KOPT-K1 (cell line): ENCODE measurements around the gene PDE6D.
"Not testable (repeated sequence)": the region's sequence is repeated elsewhere in the genome, so short reads cannot be mapped to it uniquely, and the experiment has no call there.

ENCODE experiments used
- H3K27ac ChIP-seq: fragments of 200-600 bp; sonication (generic); 2 replicates; pipeline ENCODE4 v1.5.1; 2016; ENCODE audit warnings: antibody characterized with exemption, mild to moderate bottlenecking, low read depth, low read length; ENCODE audit not compliant: poor library complexity, severe bottlenecking
- H3K36me3 ChIP-seq: fragments of 200-600 bp; sonication (generic); 2 replicates; pipeline ENCODE4 v1.5.1; 2017; ENCODE audit warnings: antibody characterized with exemption, mild to moderate bottlenecking, low read length, moderate library complexity; ENCODE audit not compliant: insufficient read depth
- H3K9me3 ChIP-seq: fragments of 200-600 bp; sonication (generic); 2 replicates; pipeline ENCODE4 v1.5.1; 2017; ENCODE audit warnings: antibody characterized with exemption, low read length, mild to moderate bottlenecking; ENCODE audit not compliant: insufficient read depth, poor library complexity, severe bottlenecking

PDE6D gene

DNA sequence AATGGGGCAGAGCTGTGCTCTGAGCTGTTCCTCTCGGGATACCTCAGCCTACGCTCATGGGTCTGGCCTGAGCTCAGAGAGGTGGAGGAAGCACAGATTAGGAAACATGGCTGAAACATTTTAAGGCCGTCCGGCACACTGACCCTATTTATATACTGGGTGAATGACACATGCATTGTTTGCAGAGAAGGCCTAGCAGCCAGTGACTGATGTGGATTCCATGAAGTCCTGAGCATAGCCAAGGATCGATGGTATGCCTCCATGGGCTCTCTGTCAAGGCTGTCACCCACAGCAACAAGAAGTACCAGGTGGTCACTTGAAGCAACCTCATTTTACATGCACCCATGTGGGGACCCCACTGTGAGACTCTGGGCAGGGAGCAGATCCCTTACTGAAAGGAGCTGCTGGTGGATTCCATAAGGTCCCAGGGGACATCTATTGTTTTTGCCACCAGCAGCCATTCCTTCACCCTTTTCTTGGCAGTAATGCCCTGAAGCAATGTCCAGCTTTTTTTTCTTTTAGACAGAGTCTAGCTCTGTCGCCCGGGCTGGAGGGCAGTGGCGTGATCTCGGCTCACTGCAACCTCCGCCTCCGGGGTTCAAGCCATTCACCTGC lies 64.3 kb downstream of the PDE6D start:
- no peak overlapping the region for H3K27ac ChIP-seq
- no peaks in the 10 kb centered on the region for H3K9me3 ChIP-seq
- H3K36me3 ChIP-seq, result peaks cover 33% of the 10 kb centered on the region

DNA sequence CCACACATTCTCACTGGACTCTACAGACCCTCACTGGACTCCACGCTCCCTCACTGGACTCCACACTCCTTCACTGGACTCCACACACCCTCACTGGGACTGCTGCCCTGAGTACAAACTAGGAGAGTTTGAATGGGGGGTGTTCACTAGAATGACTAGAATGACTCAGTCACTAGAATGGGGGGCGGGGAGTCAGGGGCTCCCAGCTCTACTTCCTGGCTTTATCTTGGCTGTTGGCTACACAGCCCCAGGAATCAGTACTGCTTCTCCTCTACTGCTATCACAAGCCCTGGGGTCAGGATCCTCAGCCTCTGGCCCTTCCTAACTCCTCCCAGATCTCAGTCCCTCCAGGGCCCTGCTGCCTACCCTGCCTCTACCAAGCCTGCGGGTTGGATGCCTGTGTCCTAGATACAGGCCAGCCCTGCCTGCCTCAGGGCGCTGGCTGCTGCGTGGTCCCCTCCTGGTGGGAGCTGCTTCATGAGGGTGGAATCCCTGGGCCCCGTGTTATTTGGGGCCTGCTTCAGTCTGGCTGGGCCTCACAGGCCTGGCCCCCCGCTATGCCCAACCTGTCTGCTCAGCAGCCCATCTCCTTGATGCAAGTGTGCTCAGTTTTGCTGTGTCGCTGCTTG lies 65.0 kb downstream of the PDE6D start:
- H3K36me3 ChIP-seq, result peaks cover 40% of the 10 kb centered on the region
- H3K9me3 ChIP-seq, result no peaks in the 10 kb centered on the region
- no peak overlapping the region for H3K27ac ChIP-seq

DNA sequence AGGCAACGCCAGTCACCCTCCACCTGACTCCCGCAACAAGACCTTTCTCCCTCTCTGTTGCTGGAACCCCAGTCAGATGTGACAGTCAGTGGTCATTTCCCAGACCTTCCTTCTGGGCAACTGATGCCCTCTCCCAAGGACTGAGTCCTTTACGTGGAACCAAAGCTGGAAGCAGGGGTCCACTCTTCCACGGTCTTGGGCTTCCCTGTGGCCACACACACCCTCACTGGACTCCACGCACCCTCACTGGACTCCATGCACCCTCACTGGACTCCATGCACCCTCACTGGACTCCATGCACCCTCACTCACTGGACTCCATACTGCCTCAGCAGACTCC lies 65.6 kb downstream of the PDE6D start:
- H3K9me3 ChIP-seq, result no peaks in the 10 kb centered on the region
- no peak overlapping the region for H3K27ac ChIP-seq
- H3K36me3 ChIP-seq, result peaks cover 47% of the 10 kb centered on the region

DNA sequence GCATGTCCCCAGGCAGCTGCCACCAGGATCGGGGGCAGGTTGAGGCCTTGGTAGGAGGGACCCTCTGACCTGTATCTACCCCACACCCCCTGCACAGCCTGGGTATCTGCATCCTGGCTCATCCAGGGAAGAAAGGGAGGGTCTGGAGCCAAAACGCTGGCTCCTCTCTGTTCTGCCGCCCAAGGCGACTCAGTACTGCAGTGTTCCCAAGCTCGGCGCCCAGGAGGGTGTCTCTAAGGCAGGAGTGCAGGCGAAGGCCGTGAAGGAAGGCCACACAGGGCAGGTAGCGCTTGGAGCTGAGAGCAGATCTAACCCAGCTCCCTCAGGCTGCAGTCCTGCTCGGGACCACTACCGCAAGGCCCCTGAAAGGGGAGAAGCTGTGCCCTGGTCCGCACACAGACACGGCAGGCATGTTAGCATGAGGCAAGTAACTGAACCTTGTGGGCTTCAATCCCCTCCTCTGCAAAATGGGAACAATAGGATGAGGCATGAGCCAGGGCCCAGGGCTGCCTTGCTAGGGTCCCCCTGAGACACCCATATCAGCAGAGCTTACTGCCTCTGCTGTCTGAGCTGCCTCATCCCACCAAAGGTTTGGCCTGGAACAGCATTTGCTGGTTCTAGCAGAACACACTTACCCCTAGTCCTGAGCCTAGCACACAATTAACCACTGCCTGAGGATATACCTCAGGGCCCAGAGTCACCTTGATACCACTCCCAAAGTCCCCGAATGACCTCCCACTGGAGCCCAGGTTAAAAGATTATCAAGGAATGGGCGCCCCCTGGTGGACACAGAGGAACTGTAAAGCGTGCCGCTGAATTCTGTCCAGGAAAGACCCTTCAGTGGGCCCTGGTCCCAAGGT lies 66.2 kb downstream of the PDE6D start:
- H3K9me3 ChIP-seq, result no peaks in the 10 kb centered on the region
- H3K36me3 ChIP-seq, result peaks cover 50% of the 10 kb centered on the region
- peak overlapping the region; percentile 36 for H3K27ac ChIP-seq

DNA sequence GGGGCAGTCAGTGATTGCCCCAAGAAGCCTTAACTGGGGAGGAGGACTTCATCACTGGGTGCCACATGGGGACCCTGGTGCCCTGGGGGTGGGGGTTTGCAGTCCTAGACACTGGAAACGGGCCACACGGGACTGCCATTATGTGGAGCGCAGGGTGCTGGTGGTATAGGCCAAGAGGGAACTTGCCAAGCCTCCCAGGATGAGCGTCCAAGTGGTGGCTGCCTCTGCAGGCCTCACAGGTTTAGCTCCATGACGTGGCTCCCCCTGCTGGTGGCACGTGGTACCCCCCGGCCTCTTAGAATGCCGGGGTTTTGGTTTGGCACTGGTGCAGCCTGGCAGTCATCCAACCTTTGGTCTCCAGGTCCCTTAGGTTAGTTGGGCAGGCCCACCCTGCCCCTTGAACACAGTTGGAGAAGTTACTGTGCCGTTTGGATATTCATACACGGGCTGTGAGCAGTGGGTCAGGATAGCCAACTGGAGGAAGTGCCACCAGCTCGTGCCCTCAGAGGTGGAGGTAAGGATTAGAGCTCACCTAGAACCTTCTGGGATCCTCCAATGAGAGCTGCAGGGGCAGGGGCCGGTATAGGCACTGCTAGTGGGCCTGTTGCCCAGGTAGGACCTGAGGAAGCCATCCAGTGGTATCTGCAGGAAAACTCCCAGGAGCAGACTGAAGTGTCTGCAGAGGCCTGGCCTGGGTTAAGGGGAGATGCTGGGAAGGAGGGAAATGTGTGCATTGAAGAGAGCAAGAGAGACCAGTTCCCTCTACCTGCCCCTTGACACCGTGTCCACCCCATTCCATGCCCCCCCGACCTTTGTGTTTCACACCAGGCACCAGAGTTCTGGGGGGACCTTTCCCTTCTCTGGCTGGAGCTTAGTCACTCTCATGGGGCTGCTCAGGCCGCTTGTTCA lies 67.1 kb downstream of the PDE6D start:
- Histone ChIP-seq H3K36me3 (peaks cover 59% of the 10 kb centered on the region), H3K9me3 (no peaks in the 10 kb centered on the region), H3K27ac (peak overlapping the region; percentile 36)

DNA sequence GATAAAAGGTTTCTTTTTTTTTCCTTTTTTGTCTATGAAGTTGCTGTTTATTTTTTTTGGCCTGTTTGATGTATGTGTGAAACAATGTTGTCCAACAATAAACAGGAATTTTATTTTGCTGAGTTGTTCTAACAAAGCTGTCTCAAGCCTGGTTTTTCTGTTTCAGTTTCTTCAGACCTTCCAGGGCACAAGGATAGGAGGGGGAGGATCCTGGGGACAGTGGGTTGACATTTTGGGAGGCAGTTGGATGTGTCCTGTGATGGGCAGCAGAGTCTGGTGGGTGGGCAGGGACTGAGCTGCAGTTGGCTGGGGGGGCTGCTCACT lies 67.7 kb downstream of the PDE6D start:
- H3K36me3 ChIP-seq, result peaks cover 63% of the 10 kb centered on the region
- H3K27ac ChIP-seq, result peak overlapping the region; percentile 36
- H3K9me3 ChIP-seq, result not testable (repeated sequence)

DNA sequence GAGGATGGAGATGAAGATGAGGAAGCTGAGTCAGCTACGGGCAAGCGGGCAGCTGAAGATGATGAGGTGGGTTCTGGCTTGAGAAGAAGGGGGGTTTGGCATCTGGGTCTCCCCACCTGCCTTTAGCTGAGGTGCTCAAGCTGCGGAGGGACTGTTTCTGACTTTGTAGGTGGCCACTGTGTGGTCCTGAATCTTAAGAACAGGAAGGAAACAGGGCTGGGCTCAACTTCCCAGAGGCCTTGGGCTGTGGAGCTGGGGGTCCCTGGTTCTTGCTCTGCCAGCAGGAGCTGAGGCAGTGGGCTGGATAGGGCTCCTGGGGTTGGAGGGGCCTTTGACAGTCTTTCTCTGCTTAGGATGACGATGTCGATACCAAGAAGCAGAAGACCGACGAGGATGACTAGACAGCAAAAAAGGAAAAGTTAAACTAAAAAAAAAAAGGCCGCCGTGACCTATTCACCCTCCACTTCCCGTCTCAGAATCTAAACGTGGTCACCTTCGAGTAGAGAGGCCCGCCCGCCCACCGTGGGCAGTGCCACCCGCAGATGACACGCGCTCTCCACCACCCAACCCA lies 68.5 kb downstream of the PDE6D start:
- H3K9me3 ChIP-seq, result not testable (repeated sequence)
- Histone ChIP-seq H3K36me3 (peaks cover 63% of the 10 kb centered on the region), H3K27ac (peak overlapping the region; percentile 98)

DNA sequence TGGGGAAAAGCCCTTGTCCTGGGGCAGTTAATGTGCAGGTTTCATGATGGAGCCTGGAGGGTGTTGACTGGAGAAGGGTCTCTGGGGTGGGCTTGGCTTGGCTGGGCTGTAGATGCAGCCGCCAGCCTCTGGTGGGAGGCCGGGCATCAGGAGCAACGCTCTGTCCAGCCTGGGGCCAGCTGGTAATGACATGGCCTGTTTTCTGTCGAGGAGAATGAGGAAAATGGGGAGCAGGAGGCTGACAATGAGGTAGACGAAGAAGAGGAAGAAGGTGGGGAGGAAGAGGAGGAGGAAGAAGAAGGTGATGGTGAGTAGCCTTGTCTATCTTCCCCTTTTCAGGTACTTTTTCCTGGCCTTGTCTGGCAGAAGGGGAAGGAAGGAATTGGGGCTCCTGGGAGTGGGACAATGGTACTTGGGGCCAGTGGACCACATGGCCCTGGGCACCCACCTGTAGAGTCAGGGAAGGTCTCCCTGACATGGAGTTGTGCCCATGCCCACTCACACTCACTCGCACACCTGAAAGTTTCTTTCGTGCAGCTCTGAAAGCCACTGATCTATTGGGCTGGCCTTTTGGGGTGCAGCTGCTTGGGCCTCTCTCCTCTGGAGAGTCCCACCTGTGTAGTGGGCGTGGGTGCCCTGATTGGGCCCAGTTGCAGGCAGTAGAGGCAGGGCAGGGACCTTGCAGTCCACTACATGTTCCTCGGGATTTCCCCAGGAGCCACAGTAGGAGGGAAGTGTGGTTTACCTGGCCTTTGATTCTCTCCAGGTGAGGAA lies 69.2 kb downstream of the PDE6D start:
- H3K36me3 ChIP-seq, result peaks cover 63% of the 10 kb centered on the region
- H3K9me3 ChIP-seq, result no peaks in the 10 kb centered on the region
- peak overlapping the region; percentile 98 for H3K27ac ChIP-seq

DNA sequence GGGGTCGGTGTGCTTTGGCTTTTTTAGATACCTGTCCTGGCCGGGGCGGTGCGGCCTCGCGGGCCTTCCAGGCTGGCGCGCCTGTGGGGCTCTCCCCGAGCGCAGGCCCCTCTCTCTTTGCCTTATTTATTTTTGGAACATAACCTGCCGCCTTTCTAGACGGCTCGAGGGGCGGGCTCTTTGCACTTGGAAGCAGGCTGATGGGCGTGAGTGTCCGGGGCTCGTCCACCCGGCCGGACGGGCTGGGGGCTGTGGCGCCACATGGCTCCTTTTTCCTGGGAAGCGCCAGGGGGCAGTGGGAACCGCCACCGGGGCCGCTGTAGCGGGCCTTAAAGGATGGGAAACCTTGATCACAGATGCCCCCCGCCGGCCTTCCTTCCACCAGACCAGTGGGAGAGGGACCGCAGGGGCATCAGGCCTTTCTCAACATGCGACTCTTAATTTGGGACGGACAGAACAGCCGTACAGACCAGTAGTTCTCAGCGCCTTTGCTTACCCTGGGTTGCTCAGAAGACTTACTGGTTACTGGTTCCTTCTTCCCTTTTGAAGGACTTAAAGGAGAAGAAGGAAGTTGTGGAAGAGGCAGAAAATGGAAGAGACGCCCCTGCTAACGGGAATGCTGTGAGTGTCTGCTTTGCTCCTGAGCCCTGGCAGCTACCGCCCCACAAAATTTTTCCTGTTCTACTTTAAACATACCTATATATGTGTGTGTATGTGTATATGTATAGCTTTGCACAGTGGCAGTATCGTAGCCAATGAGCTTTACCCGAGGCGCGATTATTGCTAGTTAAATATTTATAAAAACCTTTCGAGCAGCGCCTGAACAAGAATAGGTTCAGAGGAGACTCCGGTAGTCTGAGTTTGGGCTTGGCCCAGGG lies 70.0 kb downstream of the PDE6D start:
- H3K36me3 ChIP-seq, result peaks cover 63% of the 10 kb centered on the region
- peak overlapping the region; percentile 98 for H3K27ac ChIP-seq
- H3K9me3 ChIP-seq, result no peaks in the 10 kb centered on the region

DNA sequence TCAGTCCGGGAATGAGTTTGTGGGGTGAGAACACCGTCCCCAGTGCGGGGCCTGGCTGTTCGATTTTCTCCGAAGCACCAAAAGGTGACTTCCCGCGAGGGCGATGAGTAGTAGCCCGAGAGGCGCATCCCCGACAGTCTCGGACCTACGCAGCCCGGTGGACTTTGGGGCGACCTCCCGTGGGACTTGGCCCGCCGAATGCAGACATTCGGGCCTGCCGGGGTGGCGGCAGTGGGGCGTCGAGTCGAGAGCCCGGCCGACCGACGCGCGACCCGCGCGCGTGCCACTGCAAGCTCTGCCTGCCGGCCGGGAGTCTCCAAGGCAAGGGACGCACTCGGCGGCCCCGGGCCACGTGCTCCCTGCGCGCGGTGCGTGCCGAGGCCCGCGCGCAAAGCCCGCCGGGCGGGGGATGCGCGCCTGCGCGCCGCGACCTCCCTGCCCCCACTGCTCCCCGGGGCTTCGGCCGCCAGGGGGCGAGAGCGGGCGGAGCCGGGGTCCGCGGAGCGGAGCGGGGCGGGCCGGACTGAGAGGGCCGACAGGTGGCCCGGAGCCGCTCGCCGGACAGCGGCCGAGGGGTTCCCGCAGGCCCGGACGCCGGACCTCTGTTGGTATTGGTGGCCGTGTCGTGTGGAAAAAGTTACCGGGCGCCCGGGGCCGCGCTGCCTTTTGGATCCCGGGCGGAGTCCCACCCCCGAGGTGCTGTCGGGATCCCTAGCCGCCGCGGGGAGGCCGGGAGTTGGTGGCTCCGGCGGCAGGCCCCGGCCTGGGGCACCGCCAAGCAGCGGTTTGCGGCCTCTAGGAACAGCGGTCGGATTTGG lies 70.9 kb downstream of the PDE6D start:
- Histone ChIP-seq H3K36me3 (peaks cover 55% of the 10 kb centered on the region), H3K9me3 (no peaks in the 10 kb centered on the region), H3K27ac (peak overlapping the region; percentile 98)

DNA sequence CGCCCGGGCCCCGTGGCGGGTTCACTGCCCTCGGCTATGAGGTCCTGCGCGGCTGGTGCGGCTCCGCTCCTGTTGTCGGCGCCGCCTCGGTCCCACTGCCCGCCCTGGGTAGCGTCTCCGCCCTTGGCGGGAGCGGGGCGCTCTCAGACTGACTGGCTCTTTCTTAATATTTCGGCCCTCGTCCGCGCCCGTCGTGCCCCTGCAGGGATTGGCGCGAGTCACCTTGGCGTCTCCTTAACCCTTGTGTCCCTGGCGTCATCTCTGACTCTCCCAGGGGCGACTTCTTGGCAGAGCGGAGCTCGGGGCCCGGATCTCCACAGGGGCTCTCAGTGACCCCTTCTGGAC lies 71.5 kb downstream of the PDE6D start:
- Histone ChIP-seq H3K36me3 (peaks cover 54% of the 10 kb centered on the region), H3K27ac (peak overlapping the region; percentile 98), H3K9me3 (no peaks in the 10 kb centered on the region)

DNA sequence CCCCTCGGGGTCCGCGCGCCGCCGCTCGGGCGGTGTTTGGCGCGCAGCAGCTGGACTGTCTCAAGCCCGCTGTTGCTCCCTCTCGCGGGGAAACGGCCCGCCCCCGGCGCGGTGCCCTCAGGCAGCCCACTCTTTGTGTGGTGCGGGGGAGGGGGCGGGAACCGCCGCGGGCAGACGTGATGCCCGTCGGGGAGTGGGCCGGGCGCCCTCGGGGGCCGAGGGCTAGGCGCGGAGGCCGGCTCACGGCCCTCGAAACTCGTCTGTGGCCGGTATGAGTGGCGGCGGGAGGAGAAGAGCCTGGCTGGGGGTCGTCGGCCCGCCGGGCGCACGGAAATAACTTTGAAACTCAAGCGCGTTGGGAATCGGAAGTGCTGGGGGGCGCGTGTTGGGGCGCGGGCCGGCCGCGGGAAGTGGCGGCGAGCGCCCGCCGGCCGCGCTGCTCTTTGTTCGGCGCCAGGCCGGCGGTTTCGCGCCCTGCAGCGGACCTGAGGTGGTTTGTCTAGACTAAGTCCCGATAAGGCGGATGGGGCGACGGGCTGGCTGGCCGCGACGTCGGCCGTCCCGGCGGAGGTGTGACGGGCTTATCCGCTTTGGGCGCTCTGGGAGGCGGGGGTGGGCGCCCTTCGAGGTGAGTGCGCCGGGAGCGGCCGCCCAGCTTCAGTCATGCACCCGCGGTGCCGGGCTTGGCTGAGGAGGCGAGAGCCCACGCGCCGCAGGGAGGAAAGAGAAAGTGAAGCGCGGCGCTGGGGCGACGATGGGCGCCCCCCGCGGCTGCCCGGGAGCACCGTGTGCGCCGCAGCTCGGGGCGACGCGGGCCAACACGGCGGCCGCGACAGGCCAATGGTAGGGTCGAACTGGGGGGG lies 72.1 kb downstream of the PDE6D start:
- peak overlapping the region; percentile 98 for H3K27ac ChIP-seq
- peaks cover 48% of the 10 kb centered on the region for H3K36me3 ChIP-seq

More for the DNA sequence above, 72.1 kb downstream of the PDE6D start:
- no peaks in the 10 kb centered on the region for H3K9me3 ChIP-seq
